Mammary epithelial cell (primary cell): ENCODE data around the gene NRBF2.

Experiments used
- CTCF ChIP-seq, 2 donors: IDR thresholded peaks in 1 of 2; conservative IDR thresholded peaks in 1 of 2; 2 replicates each; pipeline ENCODE4 v1.5.1; 2011 to 2012; ENCODE audit warnings: inconsistent platforms in 2 of 2, low read length in 2 of 2, mild to moderate bottlenecking in 2 of 2, control low read depth in 1 of 2, low read depth in 1 of 2; ENCODE audit not compliant: insufficient read depth in 1 of 2; ENCODE audit errors: extremely low read depth in 1 of 2
- EZH2 ChIP-seq: IDR thresholded peaks from 2 replicates; pipeline ENCODE4 v1.6.1; 2012; ENCODE audit warnings: low read length, inconsistent platforms, borderline replicate concordance

DNA sequence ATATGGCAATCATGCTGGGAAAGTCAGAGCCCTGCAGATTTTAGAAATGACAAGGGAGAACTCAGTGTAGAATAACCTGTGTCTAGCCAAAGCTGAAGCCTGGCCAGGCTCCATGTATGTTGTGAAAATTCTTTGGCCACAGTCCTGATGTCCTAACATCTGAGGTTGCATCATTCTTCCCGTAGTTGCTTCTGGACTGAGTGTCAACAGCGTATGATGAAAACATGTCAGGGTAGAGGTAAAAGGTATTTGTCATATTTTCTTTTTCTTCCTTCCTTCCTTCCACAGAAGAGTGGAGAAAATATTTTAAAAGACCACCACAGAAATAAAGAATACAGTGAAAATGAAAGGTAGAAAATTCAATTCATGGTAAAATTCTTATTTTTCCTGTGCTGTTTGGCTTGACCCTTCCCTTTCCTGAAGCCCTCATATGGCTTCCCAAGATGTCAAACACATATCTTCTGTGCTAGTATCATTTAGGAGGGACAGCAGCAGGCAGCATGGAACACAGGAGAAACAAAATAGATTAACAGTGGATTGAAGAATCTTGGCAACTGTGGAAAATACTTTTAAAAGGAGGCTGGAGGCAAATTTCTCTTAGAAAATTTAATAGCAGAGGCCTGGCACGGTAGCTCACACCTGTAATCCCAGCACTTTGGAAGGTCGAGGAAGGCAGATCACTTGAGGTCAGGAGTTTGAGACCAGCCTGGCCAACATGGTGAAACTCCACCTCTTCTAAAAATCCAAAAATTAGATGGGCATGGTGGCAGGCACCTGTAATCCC lies 18.9 kb upstream of the NRBF2 start:
- TF ChIP-seq CTCF (conservative IDR thresholded peaks at IDR 0.05 in 1 of 2, IDR thresholded peaks at IDR 0.05 in 1 of 2; ENCODE audit: extremely low read depth in 1 of 2, insufficient read depth in 1 of 2, low read depth in 1 of 2, low read length in 2 of 2), result no peak
- TF ChIP-seq EZH2, result no peak
